Measurements from ENCODE around the gene HNF1B.

Gene HNF1B

DNA sequence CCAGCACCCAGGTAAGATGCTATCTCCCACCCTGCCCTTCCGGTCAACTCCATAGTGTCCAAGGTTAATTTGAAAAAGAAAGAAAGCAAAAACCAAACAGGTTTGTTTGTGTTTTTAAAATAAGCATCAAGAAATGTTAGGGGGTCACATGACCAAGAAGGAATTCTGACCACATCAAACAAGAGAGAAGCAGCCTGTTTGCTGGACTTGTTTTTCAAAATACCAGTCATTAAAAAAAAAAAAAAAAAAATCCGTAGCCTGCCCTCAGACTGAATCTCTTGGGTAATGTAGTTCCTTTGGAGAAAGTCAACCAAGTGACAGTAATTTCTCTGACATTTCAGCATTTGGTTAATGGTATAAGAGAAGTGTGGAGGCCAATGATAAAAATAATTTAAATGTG lies 38.4 kb downstream of the HNF1B start:
- TF ChIP-seq, protein P1, sequence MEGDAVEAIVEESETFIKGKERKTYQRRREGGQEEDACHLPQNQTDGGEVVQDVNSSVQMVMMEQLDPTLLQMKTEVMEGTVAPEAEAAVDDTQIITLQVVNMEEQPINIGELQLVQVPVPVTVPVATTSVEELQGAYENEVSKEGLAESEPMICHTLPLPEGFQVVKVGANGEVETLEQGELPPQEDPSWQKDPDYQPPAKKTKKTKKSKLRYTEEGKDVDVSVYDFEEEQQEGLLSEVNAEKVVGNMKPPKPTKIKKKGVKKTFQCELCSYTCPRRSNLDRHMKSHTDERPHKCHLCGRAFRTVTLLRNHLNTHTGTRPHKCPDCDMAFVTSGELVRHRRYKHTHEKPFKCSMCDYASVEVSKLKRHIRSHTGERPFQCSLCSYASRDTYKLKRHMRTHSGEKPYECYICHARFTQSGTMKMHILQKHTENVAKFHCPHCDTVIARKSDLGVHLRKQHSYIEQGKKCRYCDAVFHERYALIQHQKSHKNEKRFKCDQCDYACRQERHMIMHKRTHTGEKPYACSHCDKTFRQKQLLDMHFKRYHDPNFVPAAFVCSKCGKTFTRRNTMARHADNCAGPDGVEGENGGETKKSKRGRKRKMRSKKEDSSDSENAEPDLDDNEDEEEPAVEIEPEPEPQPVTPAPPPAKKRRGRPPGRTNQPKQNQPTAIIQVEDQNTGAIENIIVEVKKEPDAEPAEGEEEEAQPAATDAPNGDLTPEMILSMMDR (IDR thresholded peaks at IDR 0.05; ENCODE audit: control extremely low read depth, extremely low read depth, low read depth, missing control alignments), result no peak
- CTCF ChIA-PET, result interaction anchor here (4.3 kb wide), 1 partner anchor 85 kb away, joined by 20 read pairs; no protein-coding TSS in a partner anchor
- no peak for DNase-seq (ENCODE audit: extremely low spot score)
- POLR2A ChIA-PET, result no interaction called here

DNA sequence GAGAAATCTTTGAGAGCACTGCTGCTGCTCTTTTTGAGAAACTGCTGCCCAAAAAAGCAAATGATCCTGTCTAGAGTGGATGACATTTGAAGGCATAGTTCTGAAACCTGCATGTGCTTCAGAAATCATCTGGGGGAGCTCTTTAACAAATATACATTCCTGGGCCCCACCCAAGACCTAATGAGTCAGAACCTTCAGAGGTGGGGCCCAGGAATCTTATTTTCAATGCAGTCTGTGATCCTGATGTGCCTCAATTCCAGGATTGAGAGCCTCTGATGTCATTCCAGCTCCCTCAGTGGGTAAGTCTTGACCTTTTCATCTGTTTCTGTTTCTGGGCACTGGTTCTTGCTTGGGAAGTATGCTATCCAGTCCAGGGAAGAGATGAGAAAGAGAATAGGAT lies 42.3 kb downstream of the HNF1B start:
- TF ChIP-seq, protein P1 (IDR thresholded peaks at IDR 0.05; ENCODE audit: control extremely low read depth, extremely low read depth, low read depth, missing control alignments), result no peak
- ChIA-PET CTCF (interaction anchor here (0.7 to 4.3 kb wide), 12 partner anchors 9 to 126 kb away, joined by 3 to 20 read pairs (median 4); no protein-coding TSS in a partner anchor), POLR2A (no interaction called here)
- DNase-seq (ENCODE audit: extremely low spot score), result no peak

DNA sequence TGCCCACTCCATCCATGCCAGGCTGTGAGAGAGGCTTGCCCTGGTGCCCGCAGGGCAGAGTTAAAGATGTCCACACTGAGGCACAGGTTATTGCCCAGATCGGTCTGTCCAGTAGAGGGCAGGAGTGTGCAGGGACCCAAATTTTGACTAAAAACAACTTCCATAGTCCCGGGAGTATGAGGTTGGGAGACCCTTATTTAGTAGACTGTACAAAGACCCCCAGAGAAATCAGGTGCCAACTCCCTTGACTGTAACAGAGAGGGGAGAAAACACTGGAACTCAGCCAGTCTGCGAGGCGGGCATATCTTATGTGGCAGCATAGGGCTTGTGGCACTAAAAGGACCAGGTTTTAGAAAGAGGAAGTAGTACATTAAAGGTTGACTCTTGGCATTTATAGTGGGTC lies 43.4 kb downstream of the HNF1B start:
- CTCF ChIA-PET, result interaction anchor here (0.6 to 1.6 kb wide), 13 partner anchors 10 to 115 kb away, joined by 3 to 10 read pairs (median 4); no protein-coding TSS in a partner anchor
- peak; percentile 74 for DNase-seq (ENCODE audit: extremely low spot score)
- POLR2A ChIA-PET, result no interaction called here
- TF ChIP-seq, protein P1 (IDR thresholded peaks at IDR 0.05; ENCODE audit: control extremely low read depth, extremely low read depth, low read depth, missing control alignments), result peak; percentile 74

DNA sequence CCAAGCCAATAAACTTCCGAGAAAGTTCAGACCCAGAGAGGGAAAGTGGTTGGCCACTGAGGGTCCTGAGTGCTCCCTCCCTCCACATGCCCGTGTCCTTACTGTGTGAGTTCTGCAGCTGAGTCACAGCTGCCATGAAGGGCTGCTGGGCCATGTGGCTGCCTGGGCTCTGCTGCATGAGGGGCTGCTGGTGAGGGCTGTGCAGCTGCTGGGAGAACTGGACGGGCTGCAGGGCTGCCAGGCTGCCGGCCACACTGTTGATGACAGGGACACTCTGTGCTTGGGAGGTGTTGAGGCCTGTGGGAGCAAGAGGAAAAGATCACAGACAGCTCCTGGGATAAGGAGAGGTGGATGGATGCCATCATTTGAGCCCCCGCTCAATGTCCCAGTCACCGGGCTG lies 44.0 kb downstream of the HNF1B start:
- TF ChIP-seq, protein P1 (IDR thresholded peaks at IDR 0.05; ENCODE audit: control extremely low read depth, extremely low read depth, low read depth, missing control alignments), result no peak
- CTCF ChIA-PET, result interaction anchor here (0.6 to 1.6 kb wide), 13 partner anchors 11 to 141 kb away, joined by 3 to 10 read pairs (median 3); no protein-coding TSS in a partner anchor
- DNase-seq (ENCODE audit: extremely low spot score), result no peak
- POLR2A ChIA-PET, result no interaction called here

DNA sequence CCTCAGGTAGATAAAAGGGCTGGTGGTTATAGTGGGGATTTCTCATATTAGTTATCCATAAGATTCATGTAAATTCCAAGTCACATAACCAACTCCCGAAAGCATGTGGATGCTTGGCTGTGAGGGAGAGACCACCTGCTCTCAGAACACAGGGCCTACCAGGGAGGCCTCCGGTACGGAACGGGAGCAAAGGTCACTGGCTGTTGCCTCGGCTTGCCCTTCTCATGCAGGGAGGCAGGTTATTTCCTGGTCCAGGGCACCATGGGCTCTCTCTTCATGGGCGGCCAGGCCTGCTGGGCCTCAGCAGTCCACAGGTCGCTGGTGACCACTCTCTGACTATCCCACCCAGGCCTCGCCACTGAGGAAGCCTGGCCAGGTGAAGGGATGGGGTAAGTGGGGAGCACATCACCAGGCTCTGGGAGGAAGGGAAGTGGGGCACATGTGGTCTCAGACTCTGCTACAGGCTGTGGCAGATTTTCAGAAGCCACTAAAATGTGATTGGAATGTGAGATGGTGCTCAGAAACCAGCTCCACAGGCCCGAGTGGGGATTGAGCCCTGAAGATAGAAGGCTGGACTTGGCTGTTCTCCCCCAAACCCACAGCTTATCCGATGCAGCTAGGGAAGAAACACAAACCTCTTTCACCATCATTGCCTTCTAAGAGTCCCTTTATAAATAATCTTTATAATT lies 45.4 kb downstream of the HNF1B start:
- ChIA-PET CTCF (interaction anchor here (0.8 to 1.6 kb wide), 3 partner anchors 92 to 143 kb away, joined by 3 to 4 read pairs (median 4); no protein-coding TSS in a partner anchor), POLR2A (no interaction called here)
- TF ChIP-seq, protein P1 (IDR thresholded peaks at IDR 0.05; ENCODE audit: control extremely low read depth, extremely low read depth, low read depth, missing control alignments), result no peak
- DNase-seq (ENCODE audit: extremely low spot score), result no peak

DNA sequence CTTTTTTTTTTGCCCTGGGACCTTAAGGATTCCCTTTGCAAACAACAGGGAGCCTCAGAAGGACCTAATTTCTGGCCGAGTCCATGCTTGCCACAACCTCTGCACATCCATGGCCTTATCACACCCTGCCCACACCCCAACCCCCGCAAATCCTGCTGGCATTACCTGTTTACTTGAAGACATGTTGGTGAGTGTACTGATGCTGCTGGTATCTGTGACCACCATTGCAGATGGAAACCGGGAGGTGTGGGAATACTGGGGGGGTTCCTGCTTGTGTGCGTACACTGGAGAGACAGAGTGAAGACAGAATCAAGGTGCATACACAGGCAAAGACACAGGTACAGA lies 46.0 kb downstream of the HNF1B start:
- DNase-seq (ENCODE audit: extremely low spot score), result no peak
- TF ChIP-seq, protein P1 (IDR thresholded peaks at IDR 0.05; ENCODE audit: control extremely low read depth, extremely low read depth, low read depth, missing control alignments), result no peak
- CTCF ChIA-PET, result interaction anchor here (1.1 kb wide), 1 partner anchor 117 kb away, joined by 3 read pairs; no protein-coding TSS in a partner anchor
- POLR2A ChIA-PET, result no interaction called here

Measured in GM10248 (cell line).